ENCODE measurements around the gene GULP1. TPM values are rescaled to one million over a fixed set of nuclear protein-coding genes. Genes with fewer than 3 reads are reported as not detected.

The GULP1 gene
- total and polyA plus RNA-seq, 2 experiments from 2014 or later, result 94.6 to 181 TPM

GRCh38 chr2:188434018-188434417, 142.3 kb downstream of the GULP1 start (continued):
- no peak for TF ChIP-seq ZNF462 (CRISPR knock-in tag; IDR thresholded peaks at IDR 0.05)
- no peak for TF ChIP-seq ZNF114 (CRISPR knock-in tag; IDR thresholded peaks at IDR 0.05)
- no peak for TF ChIP-seq NANOG (IDR thresholded peaks at IDR 0.05; ENCODE audit: borderline replicate concordance)
- no peak for TF ChIP-seq CREB1 (CRISPR knock-in tag; IDR thresholded peaks at IDR 0.05; ENCODE audit: low read depth)

GRCh38 chr2:188435115-188435514, 143.4 kb downstream of the GULP1 start:
- no peaks in the 10 kb centered on the region; the same call in 1 of the 2 replicates for H4K20me1 ChIP-seq (replicated peaks; ENCODE audit: insufficient read depth)
- no peaks in the 10 kb centered on the region for H3K36me3 ChIP-seq (ENCODE audit: insufficient read depth)
- H3K27ac ChIP-seq (ENCODE audit: low read depth), result no peak overlapping the region
- H3F3A ChIP-seq (replicated peaks; ENCODE audit: low read depth), result no peaks in the 10 kb centered on the region
- peaks cover 53% of the 10 kb centered on the region for H3K4me1 ChIP-seq (ENCODE audit: insufficient read depth)
- DNase-seq (ENCODE audit: low spot score) (no peak), ATAC-seq (no peak)
- no peaks in the 10 kb centered on the region for H3K9me2 ChIP-seq (ENCODE audit: insufficient read depth)
- peaks cover 13% of the 10 kb centered on the region; the same call in 2 of the 3 replicates for H3K36me3 Mint-ChIP-seq (ENCODE audit: low read depth)
- no peak overlapping the region for H3K4me3 ChIP-seq
- H3K27ac Mint-ChIP-seq, result peak overlapping the region; percentile 58; the same call in 1 of the 2 replicates
- H3K4me3 Mint-ChIP-seq, result no peak overlapping the region
- H3K9me3 Mint-ChIP-seq, result peaks cover 3% of the 10 kb centered on the region; the same call in 2 of the 3 replicates
- H3K27me3 ChIP-seq (ENCODE audit: insufficient read depth), result no peaks in the 10 kb centered on the region
- no peak overlapping the region for H2AFZ ChIP-seq
- H3K79me2 ChIP-seq (replicated peaks; ENCODE audit: insufficient read depth), result peaks cover 83% of the 10 kb centered on the region
- peaks cover 2% of the 10 kb centered on the region for H3K27me3 Mint-ChIP-seq (ENCODE audit: insufficient read depth, low read depth, poor library complexity)
- no peak overlapping the region for H3K4me2 ChIP-seq
- H3K4me1 Mint-ChIP-seq, result peaks cover 56% of the 10 kb centered on the region
- TF ChIP-seq EZH2phosphoT487 (IDR thresholded peaks at IDR 0.05; ENCODE audit: unreplicated experiment), result no peak
- no peak for TF ChIP-seq ZNF331 (CRISPR knock-in tag; IDR thresholded peaks at IDR 0.05; ENCODE audit: low read depth)
- no peak for TF ChIP-seq ETS1 (IDR thresholded peaks at IDR 0.05)
- TF ChIP-seq REST (IDR thresholded peaks at IDR 0.05; ENCODE audit: unreplicated experiment), result no peak
- no peak for TF ChIP-seq CTCF (conservative IDR thresholded peaks at IDR 0.05; ENCODE audit: low read depth in 2 of 2)
- no peak for TF ChIP-seq EZH2 (IDR thresholded peaks at IDR 0.05; ENCODE audit: low read depth, unreplicated experiment)
- TF ChIP-seq NANOG (IDR thresholded peaks at IDR 0.05; ENCODE audit: borderline replicate concordance), result no peak
- TF ChIP-seq POLR2AphosphoS5 (IDR thresholded peaks at IDR 0.05; ENCODE audit: low read depth), result no peak

Data from GM23338 (cell line).